ENCODE measurements around the gene WNT9B. TPM values are rescaled to one million over a fixed set of nuclear protein-coding genes. Genes with fewer than 3 reads are reported as not detected.

Gene WNT9B
- total and polyA plus RNA-seq, 2 of the 13 experiments (the other 11 are each of a cell fraction or from before 2014, with no cell fraction given): not detected

DNA sequence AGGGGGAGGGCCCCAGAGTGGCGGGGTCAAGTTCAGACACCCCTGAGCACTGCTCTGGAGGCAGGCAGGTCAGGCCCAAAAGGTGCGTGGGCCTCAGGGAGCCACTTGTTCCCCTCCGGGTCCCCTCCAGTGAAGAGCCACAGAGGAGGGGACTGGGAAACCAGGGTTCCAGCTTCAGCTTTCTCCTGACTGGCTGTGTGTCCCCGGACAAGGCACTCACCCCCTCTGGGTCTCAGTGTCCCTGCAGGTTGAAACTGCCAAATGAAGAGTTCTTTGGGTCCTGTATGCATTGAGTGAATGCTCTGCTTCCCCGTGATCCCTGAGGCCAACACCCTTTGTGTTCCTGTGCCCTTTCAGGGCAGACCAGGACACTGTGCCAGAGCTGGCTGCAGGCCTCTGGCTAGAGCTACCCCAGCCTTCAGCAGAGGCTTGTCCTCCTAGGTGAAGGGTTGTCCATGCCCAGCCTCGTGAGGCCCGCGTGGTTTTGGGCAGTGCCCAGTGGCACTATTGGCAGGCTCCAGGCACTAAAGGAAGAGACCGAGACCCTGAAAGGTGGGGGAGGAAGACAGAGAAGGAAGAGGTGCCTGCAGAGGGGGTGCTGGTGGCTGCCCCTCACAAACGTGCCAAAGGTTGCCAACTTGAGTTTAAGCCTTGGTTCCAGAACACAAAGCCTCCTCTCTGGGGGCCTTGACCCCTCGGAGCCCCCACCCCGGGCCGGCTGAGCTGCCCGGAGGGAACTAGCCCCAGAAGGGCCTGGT, 19.6 kb upstream of the WNT9B start (continued):
- TF ChIP-seq, protein P1, sequence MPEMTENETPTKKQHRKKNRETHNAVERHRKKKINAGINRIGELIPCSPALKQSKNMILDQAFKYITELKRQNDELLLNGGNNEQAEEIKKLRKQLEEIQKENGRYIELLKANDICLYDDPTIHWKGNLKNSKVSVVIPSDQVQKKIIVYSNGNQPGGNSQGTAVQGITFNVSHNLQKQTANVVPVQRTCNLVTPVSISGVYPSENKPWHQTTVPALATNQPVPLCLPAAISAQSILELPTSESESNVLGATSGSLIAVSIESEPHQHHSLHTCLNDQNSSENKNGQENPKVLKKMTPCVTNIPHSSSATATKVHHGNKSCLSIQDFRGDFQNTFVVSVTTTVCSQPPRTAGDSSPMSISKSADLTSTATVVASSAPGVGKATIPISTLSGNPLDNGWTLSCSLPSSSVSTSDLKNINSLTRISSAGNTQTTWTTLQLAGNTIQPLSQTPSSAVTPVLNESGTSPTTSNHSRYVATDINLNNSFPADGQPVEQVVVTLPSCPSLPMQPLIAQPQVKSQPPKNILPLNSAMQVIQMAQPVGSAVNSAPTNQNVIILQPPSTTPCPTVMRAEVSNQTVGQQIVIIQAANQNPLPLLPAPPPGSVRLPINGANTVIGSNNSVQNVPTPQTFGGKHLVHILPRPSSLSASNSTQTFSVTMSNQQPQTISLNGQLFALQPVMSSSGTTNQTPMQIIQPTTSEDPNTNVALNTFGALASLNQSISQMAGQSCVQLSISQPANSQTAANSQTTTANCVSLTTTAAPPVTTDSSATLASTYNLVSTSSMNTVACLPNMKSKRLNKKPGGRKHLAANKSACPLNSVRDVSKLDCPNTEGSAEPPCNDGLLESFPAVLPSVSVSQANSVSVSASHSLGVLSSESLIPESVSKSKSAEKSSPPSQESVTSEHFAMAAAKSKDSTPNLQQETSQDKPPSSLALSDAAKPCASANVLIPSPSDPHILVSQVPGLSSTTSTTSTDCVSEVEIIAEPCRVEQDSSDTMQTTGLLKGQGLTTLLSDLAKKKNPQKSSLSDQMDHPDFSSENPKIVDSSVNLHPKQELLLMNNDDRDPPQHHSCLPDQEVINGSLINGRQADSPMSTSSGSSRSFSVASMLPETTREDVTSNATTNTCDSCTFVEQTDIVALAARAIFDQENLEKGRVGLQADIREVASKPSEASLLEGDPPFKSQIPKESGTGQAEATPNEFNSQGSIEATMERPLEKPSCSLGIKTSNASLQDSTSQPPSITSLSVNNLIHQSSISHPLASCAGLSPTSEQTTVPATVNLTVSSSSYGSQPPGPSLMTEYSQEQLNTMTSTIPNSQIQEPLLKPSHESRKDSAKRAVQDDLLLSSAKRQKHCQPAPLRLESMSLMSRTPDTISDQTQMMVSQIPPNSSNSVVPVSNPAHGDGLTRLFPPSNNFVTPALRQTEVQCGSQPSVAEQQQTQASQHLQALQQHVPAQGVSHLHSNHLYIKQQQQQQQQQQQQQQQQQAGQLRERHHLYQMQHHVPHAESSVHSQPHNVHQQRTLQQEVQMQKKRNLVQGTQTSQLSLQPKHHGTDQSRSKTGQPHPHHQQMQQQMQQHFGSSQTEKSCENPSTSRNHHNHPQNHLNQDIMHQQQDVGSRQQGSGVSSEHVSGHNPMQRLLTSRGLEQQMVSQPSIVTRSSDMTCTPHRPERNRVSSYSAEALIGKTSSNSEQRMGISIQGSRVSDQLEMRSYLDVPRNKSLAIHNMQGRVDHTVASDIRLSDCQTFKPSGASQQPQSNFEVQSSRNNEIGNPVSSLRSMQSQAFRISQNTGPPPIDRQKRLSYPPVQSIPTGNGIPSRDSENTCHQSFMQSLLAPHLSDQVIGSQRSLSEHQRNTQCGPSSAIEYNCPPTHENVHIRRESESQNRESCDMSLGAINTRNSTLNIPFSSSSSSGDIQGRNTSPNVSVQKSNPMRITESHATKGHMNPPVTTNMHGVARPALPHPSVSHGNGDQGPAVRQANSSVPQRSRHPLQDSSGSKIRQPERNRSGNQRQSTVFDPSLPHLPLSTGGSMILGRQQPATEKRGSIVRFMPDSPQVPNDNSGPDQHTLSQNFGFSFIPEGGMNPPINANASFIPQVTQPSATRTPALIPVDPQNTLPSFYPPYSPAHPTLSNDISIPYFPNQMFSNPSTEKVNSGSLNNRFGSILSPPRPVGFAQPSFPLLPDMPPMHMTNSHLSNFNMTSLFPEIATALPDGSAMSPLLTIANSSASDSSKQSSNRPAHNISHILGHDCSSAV (CRISPR knock-in tag; IDR thresholded peaks at IDR 0.05; ENCODE audit: borderline replicate concordance): no peak
- TF ChIP-seq SATB2 (CRISPR knock-in tag; IDR thresholded peaks at IDR 0.05) (no peak), ZNF749 (CRISPR knock-in tag; IDR thresholded peaks at IDR 0.05; ENCODE audit: borderline replicate concordance) (no peak), NFRKB (IDR thresholded peaks at IDR 0.05) (no peak), ZNF768 (CRISPR knock-in tag; IDR thresholded peaks at IDR 0.05) (peak; percentile 93), HNRNPL (IDR thresholded peaks at IDR 0.05; ENCODE audit: low read depth, low read length) (peak; percentile 60; the same call in 1 of the 2 replicates)
